ENCODE measurements around the gene KHK.
A peak's percentile ranks its signal among the peaks of the same experiment; 100 is the strongest.
"Not testable (repeated sequence)": the region's sequence is repeated elsewhere in the genome, so short reads cannot be mapped to it uniquely, and the experiment has no call there.

Gene KHK

DNA sequence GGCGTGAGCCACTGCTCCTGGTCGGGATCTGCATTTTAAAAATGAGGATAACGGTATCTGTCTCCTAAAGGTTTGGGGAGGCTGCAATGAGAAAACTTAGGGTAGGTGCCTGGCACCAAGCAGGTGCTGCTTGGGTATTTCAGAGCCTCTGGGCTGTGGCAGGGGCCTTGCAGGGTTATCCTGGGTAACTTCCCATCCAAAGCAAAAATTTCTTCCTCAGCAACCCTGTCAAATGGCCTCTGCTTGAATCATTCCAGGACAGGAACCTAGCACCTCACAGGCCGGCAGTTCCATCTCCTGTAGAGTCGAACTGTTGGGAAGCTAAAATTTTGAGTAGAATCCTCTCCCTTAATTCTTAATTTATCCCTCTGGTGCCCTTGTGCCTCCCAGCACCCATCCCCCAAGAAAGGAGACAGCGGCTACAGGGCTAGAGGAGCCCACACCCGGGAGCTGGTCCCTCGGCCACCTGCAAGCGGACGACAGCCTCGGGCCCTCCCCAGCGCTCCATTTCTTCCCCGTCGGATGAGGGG lies 31.5 kb downstream of the KHK start:
- Mint-ChIP-seq H3K9me3 (no peaks in the 10 kb centered on the region), H3K36me3 (ENCODE audit: low read depth) (no peaks in the 10 kb centered on the region), H3K4me1 (ENCODE audit: low read depth) (peaks cover 14% of the 10 kb centered on the region), H3K27ac (no peak overlapping the region), H3K27me3 (peaks cover 39% of the 10 kb centered on the region), H3K4me3 (peak overlapping the region; percentile 73)

DNA sequence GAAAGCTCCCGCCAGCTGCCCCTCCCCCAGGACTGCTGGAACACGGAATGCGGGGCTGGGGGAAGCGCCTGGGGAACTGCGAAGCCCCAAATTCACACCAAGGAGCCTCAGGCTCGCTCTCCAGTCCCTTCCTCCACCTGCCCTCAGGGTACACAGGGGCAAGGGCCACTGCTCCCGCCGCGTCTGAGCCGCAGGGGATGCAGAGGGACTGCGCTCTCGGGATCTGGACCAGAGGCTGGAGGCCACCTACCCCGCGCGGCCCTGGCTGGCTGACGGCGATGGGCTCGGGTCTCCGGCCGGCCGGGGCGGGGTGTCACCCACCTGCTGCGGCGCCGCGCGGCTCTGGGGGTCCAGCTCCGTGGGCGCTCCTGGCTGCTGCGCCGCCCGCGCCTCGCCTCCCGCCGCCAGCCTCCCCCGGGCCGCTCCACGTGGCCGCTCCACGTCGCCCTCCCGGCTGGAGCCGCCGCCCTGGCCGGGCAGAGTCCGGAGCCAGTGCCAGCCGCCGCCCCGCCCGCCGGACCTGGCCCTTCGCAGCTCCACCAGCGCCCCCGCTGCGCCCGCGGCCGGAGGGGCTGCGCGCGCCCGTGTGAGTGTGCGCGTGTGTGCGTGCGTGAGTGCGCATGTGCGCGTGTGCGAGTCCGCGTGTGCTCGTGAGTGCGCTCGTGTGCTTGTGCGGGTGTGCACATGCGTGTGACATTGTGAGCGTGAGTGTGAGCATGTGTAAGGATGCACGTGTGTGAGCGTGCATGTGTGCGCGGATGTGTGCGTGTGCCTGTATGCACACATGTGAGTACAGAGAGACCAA lies 32.2 kb downstream of the KHK start, which contains the start of gene CGREF1:
CGREF1 (minus strand) TSS at position 604 of the 805 bp plus-strand sequence. CDS start 14,762 bp downstream, outside the sequence.
- no peaks in the 10 kb centered on the region for H3K9me3 Mint-ChIP-seq
- H3K36me3 Mint-ChIP-seq (ENCODE audit: low read depth), result no peaks in the 10 kb centered on the region
- peak within 1 kb of the TSS; percentile 88 for H3K27ac Mint-ChIP-seq
- peak within 1 kb of the TSS; percentile 84 for H3K4me3 Mint-ChIP-seq
- H3K27me3 Mint-ChIP-seq, result peaks cover 39% of the 10 kb centered on the region
- H3K4me1 Mint-ChIP-seq (ENCODE audit: low read depth), result peaks cover 17% of the 10 kb centered on the region

DNA sequence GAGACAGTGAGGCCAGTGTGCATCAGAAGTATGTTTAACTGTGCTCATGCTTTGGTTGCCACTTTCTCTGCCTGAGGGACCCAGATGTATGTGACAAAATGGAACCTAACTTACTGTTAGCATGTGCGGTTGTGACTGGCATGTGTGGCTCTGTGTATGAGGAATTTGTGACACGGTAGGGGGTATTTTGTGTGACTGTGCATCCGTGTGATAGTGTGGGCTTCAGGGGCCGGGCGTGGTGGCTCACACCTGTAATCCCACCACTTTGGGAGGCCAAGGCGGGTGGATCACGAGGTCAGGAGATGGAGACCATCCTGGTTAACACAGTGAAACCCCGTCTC lies 32.7 kb downstream of the KHK start:
- H3K9me3 Mint-ChIP-seq; H3K36me3 Mint-ChIP-seq (ENCODE audit: low read depth): not testable (repeated sequence)
- H3K27me3 Mint-ChIP-seq, result peaks cover 39% of the 10 kb centered on the region
- peak overlapping the region; percentile 88 for H3K27ac Mint-ChIP-seq
- H3K4me1 Mint-ChIP-seq (ENCODE audit: low read depth), result peaks cover 23% of the 10 kb centered on the region
- H3K4me3 Mint-ChIP-seq, result peak overlapping the region; percentile 84

DNA sequence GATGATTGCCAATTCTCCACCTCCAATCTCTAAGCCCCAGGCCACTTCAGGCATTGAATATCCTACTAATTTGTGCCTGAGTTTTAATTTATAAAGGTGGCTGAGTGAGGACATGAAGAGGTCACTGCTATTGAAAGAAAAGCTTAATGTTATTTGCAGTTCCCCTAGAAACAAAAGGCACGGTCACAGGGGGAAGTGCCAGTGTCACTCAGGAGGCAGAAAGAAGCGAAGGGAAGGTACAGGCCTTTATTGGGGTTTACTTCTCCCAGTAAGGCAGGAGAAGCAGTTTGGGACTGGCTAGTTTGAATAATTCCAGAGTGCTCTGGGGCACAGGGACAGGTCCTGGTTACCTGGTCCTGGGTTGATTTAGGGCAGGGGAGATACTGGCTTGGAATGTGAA lies 35.3 kb downstream of the KHK start:
- Mint-ChIP-seq H3K27ac (no peak overlapping the region), H3K27me3 (peaks cover 39% of the 10 kb centered on the region), H3K4me1 (ENCODE audit: low read depth) (peaks cover 23% of the 10 kb centered on the region), H3K36me3 (ENCODE audit: low read depth) (no peaks in the 10 kb centered on the region), H3K4me3 (no peak overlapping the region), H3K9me3 (no peaks in the 10 kb centered on the region)

DNA sequence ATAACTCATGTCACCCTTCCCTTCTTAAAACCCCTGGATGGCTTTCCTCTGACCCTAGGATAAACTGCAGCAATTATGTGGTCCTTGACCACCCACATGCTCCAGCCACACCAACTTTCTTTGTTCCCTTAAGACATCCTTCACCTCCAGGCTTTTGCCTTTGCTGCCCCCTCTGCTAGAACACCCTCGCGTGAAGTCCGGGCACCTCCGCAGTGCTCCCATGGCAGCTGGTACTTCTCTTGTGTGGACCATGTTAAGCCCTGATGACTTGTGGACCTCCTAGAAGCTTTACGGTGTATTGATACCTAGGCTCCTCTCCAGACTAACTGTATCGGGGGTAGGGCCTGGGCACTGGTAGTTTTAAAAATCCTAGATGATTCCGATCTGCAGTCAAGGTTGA lies 36.2 kb downstream of the KHK start:
- Mint-ChIP-seq H3K4me3 (peak overlapping the region; percentile 82), H3K9me3 (no peaks in the 10 kb centered on the region), H3K4me1 (ENCODE audit: low read depth) (peaks cover 23% of the 10 kb centered on the region), H3K27ac (no peak overlapping the region), H3K27me3 (peaks cover 31% of the 10 kb centered on the region), H3K36me3 (ENCODE audit: low read depth) (no peaks in the 10 kb centered on the region)

DNA sequence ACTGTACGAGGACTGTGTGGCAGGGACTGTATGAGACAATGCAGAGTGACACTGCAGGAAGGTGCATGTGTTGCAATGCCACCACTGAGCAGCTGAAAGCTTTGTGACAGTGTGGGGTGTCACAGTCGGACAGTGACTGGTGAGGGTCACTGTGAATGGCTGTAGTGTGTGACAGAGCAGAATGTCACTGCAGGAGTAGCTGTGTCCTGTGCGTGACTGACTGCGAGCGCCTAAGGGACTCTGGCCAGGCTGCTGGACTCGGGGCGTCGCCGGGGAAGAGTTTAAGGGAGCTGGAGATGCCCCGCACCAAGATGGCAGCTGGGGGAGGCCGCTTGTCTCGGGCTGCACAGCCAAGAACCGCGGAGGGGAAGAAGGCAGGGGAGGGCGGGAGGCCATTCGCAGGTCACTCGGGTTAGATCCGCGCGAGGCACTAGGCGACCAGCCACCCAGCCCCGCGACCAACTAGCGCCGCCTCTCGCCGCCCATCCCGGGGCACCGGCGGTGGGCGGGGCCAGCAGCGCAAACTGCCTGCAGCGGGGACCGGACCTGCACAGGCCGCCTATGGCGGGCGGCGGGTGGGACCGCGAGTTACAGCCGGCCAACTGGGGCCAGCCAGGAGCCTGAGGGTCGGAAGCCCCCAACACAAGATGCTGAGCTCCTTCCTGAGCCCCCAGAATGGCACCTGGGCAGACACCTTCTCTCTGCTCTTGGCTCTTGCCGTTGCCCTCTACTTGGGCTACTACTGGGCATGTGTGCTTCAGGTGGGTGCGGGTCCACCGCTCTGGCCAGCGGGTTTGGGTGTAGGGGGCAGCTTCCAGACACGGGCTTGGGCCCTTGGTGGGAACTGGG lies 37.0 kb downstream of the KHK start, which contains the start of gene ABHD1:
ABHD1 (plus strand) TSS at position 514 of the 849 bp plus-strand sequence; CDS start at position 648, 134 bp downstream.
- peaks cover 23% of the 10 kb centered on the region for H3K4me1 Mint-ChIP-seq (ENCODE audit: low read depth)
- peak within 1 kb of the TSS; percentile 82 for H3K4me3 Mint-ChIP-seq
- H3K36me3 Mint-ChIP-seq (ENCODE audit: low read depth), result no peaks in the 10 kb centered on the region
- peak within 1 kb of the TSS; percentile 72 for H3K27ac Mint-ChIP-seq
- H3K9me3 Mint-ChIP-seq, result no peaks in the 10 kb centered on the region
- peaks cover 28% of the 10 kb centered on the region for H3K27me3 Mint-ChIP-seq

DNA sequence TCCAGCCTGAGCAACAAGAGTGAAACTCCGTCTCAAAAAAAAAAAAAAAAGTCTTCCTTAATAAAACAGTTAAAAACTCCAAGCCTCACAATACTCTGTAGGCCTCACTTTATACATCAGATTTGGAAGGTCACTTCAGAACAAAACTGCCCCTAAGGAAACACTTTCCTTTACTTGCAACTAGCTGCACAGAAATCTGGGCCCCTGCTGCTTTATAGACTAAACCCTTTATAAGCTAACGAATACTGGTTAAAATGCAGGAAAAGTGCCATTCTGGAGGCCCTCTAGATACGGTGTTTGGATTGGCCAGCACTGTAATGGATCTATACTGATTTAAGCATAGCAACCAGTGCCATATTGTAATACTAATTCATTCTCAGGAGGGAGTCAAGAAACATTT lies 38.5 kb downstream of the KHK start:
- Mint-ChIP-seq H3K4me1 (ENCODE audit: low read depth) (peaks cover 13% of the 10 kb centered on the region), H3K36me3 (ENCODE audit: low read depth) (peaks cover 9% of the 10 kb centered on the region), H3K27ac (no peak overlapping the region), H3K27me3 (peaks cover 17% of the 10 kb centered on the region), H3K4me3 (no peak overlapping the region), H3K9me3 (no peaks in the 10 kb centered on the region)

DNA sequence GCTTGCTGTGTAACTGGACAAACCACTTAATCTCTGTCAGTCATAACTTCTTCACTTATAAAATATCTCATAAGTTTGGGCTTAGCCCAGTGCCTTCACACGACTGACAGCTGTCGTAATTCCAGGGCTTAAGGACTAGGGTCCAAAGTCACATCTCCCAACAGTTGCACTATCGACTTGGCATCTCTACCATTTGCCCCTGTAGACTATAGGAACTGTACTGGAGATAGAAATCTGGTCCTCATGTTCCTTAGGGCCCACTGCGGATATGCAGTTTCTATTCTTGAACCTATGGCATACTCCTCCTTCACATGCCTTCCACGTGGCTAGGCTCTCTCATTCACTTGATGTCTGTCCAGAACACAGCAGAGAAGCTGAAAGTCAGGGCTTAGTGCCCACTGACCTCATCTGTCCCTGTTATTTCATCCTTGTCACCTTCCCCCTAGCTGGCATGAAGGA lies 39.7 kb downstream of the KHK start:
- Mint-ChIP-seq H3K4me1 (ENCODE audit: low read depth) (peaks cover 12% of the 10 kb centered on the region), H3K27me3 (peaks cover 11% of the 10 kb centered on the region), H3K27ac (no peak overlapping the region), H3K36me3 (ENCODE audit: low read depth) (peaks cover 13% of the 10 kb centered on the region), H3K9me3 (no peaks in the 10 kb centered on the region), H3K4me3 (no peak overlapping the region)

DNA sequence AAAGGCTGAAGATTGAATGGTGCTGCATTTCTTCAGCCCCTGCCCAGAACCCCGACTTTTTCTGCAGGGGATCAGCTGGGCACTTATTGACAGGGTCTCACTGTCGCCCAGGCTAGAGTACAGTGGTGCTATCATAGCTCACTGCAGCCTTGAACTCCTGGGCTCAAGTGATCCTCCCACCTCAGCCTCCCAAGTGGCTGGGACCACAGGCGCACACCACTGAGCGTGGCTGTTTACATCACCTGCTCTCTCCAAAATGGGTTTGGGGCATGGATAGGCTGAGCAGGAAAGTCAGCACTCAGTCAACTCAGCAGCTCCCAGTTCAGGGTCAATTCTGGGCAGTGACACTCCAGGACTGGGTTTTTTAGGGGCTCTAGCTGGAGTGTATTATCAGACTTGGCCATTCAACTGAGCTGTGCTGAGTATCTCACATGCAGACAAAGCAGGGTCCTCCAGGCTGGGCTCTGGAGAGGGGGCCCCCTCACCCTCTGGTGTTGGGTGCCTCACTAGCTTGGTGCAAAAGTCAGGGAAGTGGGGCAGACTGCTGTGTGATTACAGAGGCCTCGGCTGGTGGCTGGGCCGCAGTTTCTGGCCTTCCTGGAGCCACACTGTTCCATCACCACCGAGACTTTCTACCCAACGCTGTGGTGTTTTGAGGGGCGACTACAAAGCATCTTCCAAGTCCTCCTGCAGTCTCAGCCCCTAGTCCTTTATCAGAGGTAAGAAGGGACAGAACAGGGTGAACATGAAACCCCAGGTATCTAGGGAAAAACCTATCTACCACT lies 41.5 kb downstream of the KHK start:
- Mint-ChIP-seq H3K9me3 (no peaks in the 10 kb centered on the region), H3K27me3 (no peaks in the 10 kb centered on the region), H3K27ac (no peak overlapping the region), H3K4me1 (ENCODE audit: low read depth) (peaks cover 16% of the 10 kb centered on the region), H3K36me3 (ENCODE audit: low read depth) (peaks cover 26% of the 10 kb centered on the region), H3K4me3 (no peak overlapping the region)

DNA sequence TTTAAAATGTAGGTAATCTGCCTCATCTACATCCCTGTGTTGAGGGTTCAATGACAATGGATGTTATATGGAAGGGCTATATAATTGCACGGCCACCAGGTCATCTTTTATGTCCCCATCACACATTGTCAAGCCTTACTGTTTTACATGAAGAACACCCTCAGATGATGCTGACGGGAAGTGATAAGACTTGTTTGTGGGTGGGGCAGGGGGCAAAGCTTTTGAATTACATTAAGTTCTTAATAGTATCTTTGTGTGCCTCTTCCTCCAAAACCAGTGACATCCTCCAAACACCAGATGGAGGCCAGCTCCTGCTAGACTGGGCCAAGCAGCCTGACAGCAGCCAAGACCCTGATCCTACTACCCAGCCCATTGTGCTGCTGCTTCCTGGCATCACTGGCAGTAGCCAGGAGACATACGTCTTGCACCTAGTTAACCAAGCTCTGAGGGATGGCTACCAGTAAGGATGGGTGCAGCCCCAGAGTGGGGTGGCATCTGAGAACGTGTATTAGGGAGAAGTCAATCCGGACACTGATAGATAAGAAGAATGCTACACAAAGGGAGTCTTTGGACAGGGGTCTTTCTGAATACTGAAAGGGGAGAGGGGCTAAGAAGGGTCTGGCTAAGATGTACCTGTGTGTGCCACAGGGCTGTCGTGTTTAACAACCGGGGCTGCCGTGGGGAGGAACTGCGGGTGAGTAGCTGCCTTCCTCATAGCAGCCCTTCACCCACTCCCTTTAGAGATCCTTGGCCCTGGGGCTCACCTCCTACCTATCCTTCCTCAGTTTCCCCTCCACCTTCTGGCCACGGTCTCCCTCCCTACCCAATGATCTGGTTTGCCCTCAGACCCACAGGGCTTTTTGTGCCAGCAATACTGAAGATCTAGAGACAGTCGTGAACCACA lies 42.3 kb downstream of the KHK start:
- Mint-ChIP-seq H3K36me3 (ENCODE audit: low read depth) (peaks cover 33% of the 10 kb centered on the region), H3K4me1 (ENCODE audit: low read depth) (peaks cover 19% of the 10 kb centered on the region), H3K27me3 (no peaks in the 10 kb centered on the region), H3K27ac (no peak overlapping the region), H3K9me3 (no peaks in the 10 kb centered on the region), H3K4me3 (no peak overlapping the region)

DNA sequence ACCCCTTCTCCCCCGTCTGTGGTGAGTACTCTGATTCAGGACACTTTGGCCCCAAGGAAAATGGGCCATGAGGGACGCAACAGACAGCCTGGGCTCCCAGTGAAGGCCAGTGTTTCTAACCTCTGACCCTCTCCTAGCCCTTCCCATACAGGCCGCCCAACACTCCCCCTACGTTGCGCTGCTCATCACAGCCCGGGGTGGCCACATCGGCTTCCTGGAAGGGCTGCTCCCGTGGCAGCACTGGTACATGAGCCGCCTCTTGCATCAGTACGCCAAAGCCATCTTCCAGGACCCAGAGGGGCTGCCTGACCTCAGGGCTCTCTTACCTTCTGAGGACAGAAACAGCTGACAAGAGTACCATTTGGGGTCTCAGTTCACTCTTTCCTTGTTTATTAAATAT lies 43.8 kb downstream of the KHK start:
- no peak overlapping the region for H3K27ac Mint-ChIP-seq

DNA sequence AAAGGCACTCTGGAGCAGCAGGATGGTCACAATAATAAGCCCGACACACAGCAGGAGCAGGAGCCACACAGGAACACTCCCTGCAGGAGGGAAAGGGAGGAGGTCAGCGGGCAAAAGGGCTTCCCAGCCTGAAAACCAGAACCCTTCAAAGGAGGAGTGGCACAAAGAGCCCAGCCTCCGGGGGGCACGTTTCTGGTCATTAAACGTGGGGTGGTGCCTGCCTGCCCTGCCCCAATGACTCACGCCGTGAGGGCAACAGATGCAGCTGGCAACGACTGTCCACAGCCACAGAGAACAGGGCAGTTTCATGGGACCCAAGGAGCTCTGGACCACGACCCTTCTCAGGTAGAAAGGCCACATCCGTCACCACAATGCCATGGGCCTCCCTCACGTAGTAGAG lies 44.9 kb downstream of the KHK start:
- peaks cover 25% of the 10 kb centered on the region for H3K4me1 Mint-ChIP-seq (ENCODE audit: low read depth)
- H3K27ac Mint-ChIP-seq, result no peak overlapping the region
- peaks cover 33% of the 10 kb centered on the region for H3K36me3 Mint-ChIP-seq (ENCODE audit: low read depth)
- no peaks in the 10 kb centered on the region for H3K9me3 Mint-ChIP-seq
- H3K27me3 Mint-ChIP-seq, result no peaks in the 10 kb centered on the region
- H3K4me3 Mint-ChIP-seq, result no peak overlapping the region

More for the DNA sequence above, 43.8 kb downstream of the KHK start:
- Mint-ChIP-seq H3K9me3 (no peaks in the 10 kb centered on the region), H3K4me3 (no peak overlapping the region), H3K27me3 (no peaks in the 10 kb centered on the region), H3K36me3 (ENCODE audit: low read depth) (peaks cover 33% of the 10 kb centered on the region), H3K4me1 (ENCODE audit: low read depth) (peaks cover 24% of the 10 kb centered on the region)

DNA sequence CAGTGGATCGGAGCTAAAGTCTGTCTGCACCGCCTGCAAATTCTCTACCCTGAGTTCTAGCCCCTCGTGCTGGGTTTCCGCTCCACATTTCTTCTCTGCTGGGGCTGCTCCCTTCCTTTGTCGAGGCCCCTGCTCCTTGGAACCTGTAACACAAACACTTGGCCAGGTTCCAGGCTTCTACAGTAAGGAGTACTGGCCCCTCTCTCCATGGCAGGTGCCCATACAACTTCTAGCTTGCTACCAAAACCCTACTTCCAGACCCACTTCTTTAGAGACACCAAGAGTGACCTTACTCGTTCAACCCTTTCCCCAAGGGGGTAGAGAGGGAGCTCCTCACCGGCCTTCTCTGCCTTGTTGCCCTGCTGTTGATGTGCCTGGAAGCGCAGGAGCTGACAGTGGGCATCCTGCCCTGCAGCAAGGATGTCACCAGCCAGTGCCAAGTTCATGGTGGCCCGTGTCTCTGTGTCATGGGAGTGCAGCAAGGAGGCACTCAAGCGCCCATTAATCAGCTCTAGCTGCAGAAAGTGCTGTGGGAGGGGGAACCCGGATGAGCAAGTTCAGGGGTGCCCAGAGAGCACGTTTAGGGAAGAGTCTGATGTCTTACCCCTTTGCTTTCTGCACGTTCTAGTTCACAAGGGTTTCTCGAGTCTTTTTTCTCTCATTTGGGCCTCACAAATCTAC lies 46.8 kb downstream of the KHK start:
- H3K27ac Mint-ChIP-seq, result peak overlapping the region; percentile 87
- H3K4me3 Mint-ChIP-seq, result peak overlapping the region; percentile 97
- peaks cover 25% of the 10 kb centered on the region for H3K4me1 Mint-ChIP-seq (ENCODE audit: low read depth)
- H3K27me3 Mint-ChIP-seq, result no peaks in the 10 kb centered on the region
- H3K9me3 Mint-ChIP-seq, result no peaks in the 10 kb centered on the region
- H3K36me3 Mint-ChIP-seq (ENCODE audit: low read depth), result peaks cover 33% of the 10 kb centered on the region

Data from stimulated activated naive CD8-positive, alpha-beta T cell treated with anti-CD3 and anti-CD28 coated beads, Interleukin-15, Interleukin-2, amounts not matched to agents 100 ng/mL and 50 ng/mL, for 24 hours (primary cell).